SK-N-SH (cell line): Measurements from ENCODE around the gene SORL1. TPM values are rescaled to one million over a fixed set of nuclear protein-coding genes. Genes with fewer than 3 reads are reported as not detected.

Experiments used
- CTCF ChIA-PET: fragments of 300-600, 350-600 bp; formaldehyde crosslinking; extraction: SDS; loops from one replicate; lab custom pipeline; 2021; lab: Yijun Ruan, JAX
- POLR2A ChIA-PET: fragments of 350-600 bp; sonication (Branson Sonifier 250); formaldehyde crosslinking; extraction: SDS; loops from one replicate; lab custom pipeline; 2020; ENCODE audit warnings: antibody characterized with exemption, inconsistent platforms; lab: Yijun Ruan, JAX
- DNase-seq: peaks from one replicate; pipeline ENCODE4 v3.0.0; 2012
- H2AFZ ChIP-seq: fragments of 200-600 bp; sonication (generic); 2 replicates; pipeline ENCODE4 v1.8.1; 2016; ENCODE audit warnings: antibody characterized with exemption, mild to moderate bottlenecking, low read depth
- H3F3A ChIP-seq: fragments of 200-600 bp; sonication (generic); replicated peaks from 2 replicates; pipeline ENCODE3; 2016; ENCODE audit warnings: antibody characterized with exemption, mild to moderate bottlenecking; ENCODE audit not compliant: insufficient read depth
- H3K27ac ChIP-seq, 2 experiments: fragments of 200-500 bp in 1 of 2; fragments of 200-600 bp in 1 of 2; sonication (Bioruptor generic) in 1 of 2; sonication (generic), shearing (Covaris generic) in 1 of 2; 2 replicates each; pipeline versions ENCODE4 v1.5.1 to v1.6.1; 2014 to 2016; ENCODE audit warnings: low read depth in 2 of 2, inconsistent platforms in 1 of 2, low read length in 1 of 2, mild to moderate bottlenecking in 1 of 2, mixed read lengths in 1 of 2
- H3K27me3 ChIP-seq: fragments of 200-600 bp; sonication (generic), shearing (Covaris generic); 2 replicates; pipeline ENCODE4 v1.6.1; 2016; ENCODE audit warnings: mixed run types; ENCODE audit not compliant: insufficient read depth
- H3K36me3 ChIP-seq, 2 experiments: fragments of 200-500 bp in 1 of 2; fragments of 200-600 bp in 1 of 2; sonication (Bioruptor generic) in 1 of 2; sonication (generic) in 1 of 2; replicated peaks in 1 of 2; 2 replicates each; pipeline versions ENCODE3 to v1.5.1; 2014 to 2016; ENCODE audit warnings: low read length in 1 of 2, mild to moderate bottlenecking in 1 of 2; ENCODE audit not compliant: insufficient read depth in 2 of 2, control insufficient read depth in 1 of 2
- H3K4me1 ChIP-seq, 2 experiments: fragments of 200-500 bp in 1 of 2; fragments of 200-600 bp in 1 of 2; sonication (Bioruptor generic) in 1 of 2; sonication (generic), shearing (Covaris generic) in 1 of 2; 2 replicates each; pipeline versions ENCODE4 v1.5.1 to v1.6.1; 2014 to 2016; ENCODE audit warnings: low read depth in 1 of 2, low read length in 1 of 2, mixed run types in 1 of 2; ENCODE audit not compliant: insufficient read depth in 2 of 2, control insufficient read depth in 1 of 2
- H3K4me2 ChIP-seq: fragments of 200-600 bp; sonication (generic), shearing (Covaris generic); 2 replicates; pipeline ENCODE4 v1.6.1; 2017; ENCODE audit warnings: mixed run types
- H3K4me3 ChIP-seq, 2 experiments: fragments of 200-500 bp in 1 of 2; fragments of 200-600 bp in 1 of 2; sonication (Bioruptor generic) in 1 of 2; sonication (generic), shearing (Covaris generic) in 1 of 2; 2 replicates each; pipeline versions ENCODE4 v1.5.1 to v1.8.1; 2014 to 2016; ENCODE audit warnings: low read depth in 2 of 2, inconsistent platforms in 1 of 2, low read length in 1 of 2, mild to moderate bottlenecking in 1 of 2, mixed read lengths in 1 of 2, moderate library complexity in 1 of 2
- H3K79me2 ChIP-seq: fragments of 200-600 bp; sonication (generic); 2 replicates; pipeline ENCODE4 v1.8.1; 2017; ENCODE audit warnings: mild to moderate bottlenecking; ENCODE audit not compliant: insufficient read depth
- H3K9ac ChIP-seq: fragments of 200-600 bp; sonication (generic); 2 replicates; pipeline ENCODE4 v1.6.1; 2017; ENCODE audit warnings: mixed run types
- H3K9me2 ChIP-seq: fragments of 200-600 bp; sonication (generic); 2 replicates; pipeline ENCODE4 v1.6.1; 2017; ENCODE audit warnings: mixed run types
- H3K9me3 ChIP-seq: fragments of 200-600 bp; sonication (generic); 2 replicates; pipeline ENCODE4 v1.6.1; 2017; ENCODE audit warnings: mixed run types, mild to moderate bottlenecking, moderate library complexity
- H4K20me1 ChIP-seq: fragments of 200-600 bp; sonication (generic); 2 replicates; pipeline ENCODE4 v1.6.1; 2017; ENCODE audit warnings: mild to moderate bottlenecking, mixed run types; ENCODE audit not compliant: insufficient read depth
- FOXJ3 ChIP-seq: sonication (generic); formaldehyde crosslinking; IDR thresholded peaks from 2 replicates; pipeline ENCODE4 v1.5.1; 2020; ENCODE audit warnings: mild to moderate bottlenecking, missing genetic modification reagents
- FOXM1 ChIP-seq: IDR thresholded peaks from 2 replicates; pipeline ENCODE4 v1.4.0; 2012; ENCODE audit warnings: low read depth, mild to moderate bottlenecking
- GABPA ChIP-seq: IDR thresholded peaks from 2 replicates; pipeline ENCODE4 v1.4.0; 2012; ENCODE audit warnings: low read depth, mild to moderate bottlenecking
- MEF2A ChIP-seq: IDR thresholded peaks from 2 replicates; pipeline ENCODE4 v1.4.0; 2012; ENCODE audit warnings: low read depth, borderline replicate concordance
- NFIC ChIP-seq: IDR thresholded peaks from 2 replicates; pipeline ENCODE4 v1.4.0; 2012; ENCODE audit warnings: borderline replicate concordance
- REST ChIP-seq: IDR thresholded peaks from 2 replicates; pipeline ENCODE4 v1.6.1; 2012; ENCODE audit warnings: mild to moderate bottlenecking, low read depth, low read length, moderate library complexity
- RFX5 ChIP-seq: IDR thresholded peaks from 2 replicates; pipeline ENCODE4 v1.6.1; 2012; ENCODE audit warnings: mild to moderate bottlenecking, improper control_type of control experiment, low read length
- SMC3 ChIP-seq: IDR thresholded peaks from 2 replicates; pipeline ENCODE4 v1.6.1; 2012; ENCODE audit warnings: low read depth, low read length, improper control_type of control experiment
- TCF12 ChIP-seq: IDR thresholded peaks from 2 replicates; pipeline ENCODE4 v1.4.0; 2012
- YY1 ChIP-seq: IDR thresholded peaks from 2 replicates; pipeline ENCODE4 v1.4.0; 2012; ENCODE audit warnings: low read depth, mild to moderate bottlenecking
- WGBS: methylation state at CpG from one replicate; pipeline ENCODE4 v1.1.6; 2017; ENCODE audit warnings: low lambda C conversion rate; 5-methylcytosine and 5-hydroxymethylcytosine counted together
- polyA plus RNA-seq, 3 experiments: library from polyadenylated mRNA; depleted of rRNA; stranded (reverse); fragments of >200 nt; gene quantifications; 2 replicates each; pipeline ENCODE4 v1.2.3, GENCODE V29; 2012
- TF ChIP-seq, protein P1 (sequence below): IDR thresholded peaks from 2 replicates; pipeline ENCODE4; 2012
- TF ChIP-seq, protein P2 (sequence below): IDR thresholded peaks from 2 replicates; pipeline ENCODE4 v1.4.0; 2012; ENCODE audit warnings: low read depth, borderline replicate concordance
- TF ChIP-seq, protein P3 (sequence below): fragments of 200-600 bp; sonication (generic); IDR thresholded peaks from 2 replicates; pipeline ENCODE4 v1.6.1; 2017; ENCODE audit warnings: antibody characterized with exemption, mild to moderate bottlenecking, moderate library complexity
- TF ChIP-seq, protein P4 (sequence below): fragments of 150-350 bp; IDR thresholded peaks from 2 replicates; pipeline ENCODE4 v1.6.1; 2017; ENCODE audit warnings: antibody characterized with exemption, low read length, low read depth, borderline replicate concordance

The SORL1 gene
- polyA plus RNA-seq, 1 of the 3 experiments (the other 2 are of a cell fraction) = 7.1 TPM

DNA sequence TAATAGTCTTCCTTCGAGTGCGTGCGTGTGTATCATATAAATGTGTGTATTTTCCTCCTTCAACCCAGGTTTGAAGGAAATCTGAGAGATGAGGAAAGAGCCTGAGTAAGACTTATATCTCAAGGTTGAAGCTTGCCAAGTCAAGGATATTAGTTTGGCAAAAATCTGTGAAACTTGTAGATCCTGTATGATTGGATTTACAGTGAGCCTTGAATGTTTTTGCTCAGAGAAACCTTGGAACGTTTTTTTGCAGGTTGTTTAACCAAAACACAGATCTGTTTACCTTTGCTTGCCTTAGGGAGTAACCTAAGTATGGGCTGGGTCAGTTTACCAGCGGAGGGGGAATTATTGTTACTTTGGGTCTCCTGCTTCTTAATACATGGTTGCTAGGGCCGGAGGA is 36.5 kb downstream of the SORL1 start:
- Histone ChIP-seq H3K9me2 (no peaks in the 10 kb centered on the region), H3K27me3 (no peaks in the 10 kb centered on the region), H3F3A (no peaks in the 10 kb centered on the region), H2AFZ (no peak overlapping the region), H4K20me1 (no peaks in the 10 kb centered on the region), H3K4me3 (no peak overlapping the region), H3K79me2 (no peaks in the 10 kb centered on the region), H3K9ac (no peak overlapping the region), H3K4me1 (peaks cover 0 to 8% of the 10 kb centered on the region in 2 experiments; a peak in 1 of 4 replicates), H3K27ac (no peak overlapping the region), H3K36me3 (no peaks in the 10 kb centered on the region), H3K4me2 (no peak overlapping the region), H3K9me3 (no peaks in the 10 kb centered on the region)
- TF ChIP-seq TCF12 = no peak
- TF ChIP-seq, protein P1, sequence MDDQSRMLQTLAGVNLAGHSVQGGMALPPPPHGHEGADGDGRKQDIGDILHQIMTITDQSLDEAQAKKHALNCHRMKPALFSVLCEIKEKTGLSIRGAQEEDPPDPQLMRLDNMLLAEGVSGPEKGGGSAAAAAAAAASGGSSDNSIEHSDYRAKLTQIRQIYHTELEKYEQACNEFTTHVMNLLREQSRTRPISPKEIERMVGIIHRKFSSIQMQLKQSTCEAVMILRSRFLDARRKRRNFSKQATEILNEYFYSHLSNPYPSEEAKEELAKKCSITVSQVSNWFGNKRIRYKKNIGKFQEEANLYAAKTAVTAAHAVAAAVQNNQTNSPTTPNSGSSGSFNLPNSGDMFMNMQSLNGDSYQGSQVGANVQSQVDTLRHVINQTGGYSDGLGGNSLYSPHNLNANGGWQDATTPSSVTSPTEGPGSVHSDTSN = no peak
- TF ChIP-seq YY1 = no peak
- TF ChIP-seq RFX5 = no peak
- TF ChIP-seq MEF2A = no peak
- no peak for TF ChIP-seq FOXM1
- no peak for TF ChIP-seq SMC3
- no peak for TF ChIP-seq NFIC
- TF ChIP-seq, protein P2, sequence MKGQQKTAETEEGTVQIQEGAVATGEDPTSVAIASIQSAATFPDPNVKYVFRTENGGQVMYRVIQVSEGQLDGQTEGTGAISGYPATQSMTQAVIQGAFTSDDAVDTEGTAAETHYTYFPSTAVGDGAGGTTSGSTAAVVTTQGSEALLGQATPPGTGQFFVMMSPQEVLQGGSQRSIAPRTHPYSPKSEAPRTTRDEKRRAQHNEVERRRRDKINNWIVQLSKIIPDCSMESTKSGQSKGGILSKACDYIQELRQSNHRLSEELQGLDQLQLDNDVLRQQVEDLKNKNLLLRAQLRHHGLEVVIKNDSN = no peak
- no peak for TF ChIP-seq REST
- TF ChIP-seq GABPA = no peak
- TF ChIP-seq, protein P3, sequence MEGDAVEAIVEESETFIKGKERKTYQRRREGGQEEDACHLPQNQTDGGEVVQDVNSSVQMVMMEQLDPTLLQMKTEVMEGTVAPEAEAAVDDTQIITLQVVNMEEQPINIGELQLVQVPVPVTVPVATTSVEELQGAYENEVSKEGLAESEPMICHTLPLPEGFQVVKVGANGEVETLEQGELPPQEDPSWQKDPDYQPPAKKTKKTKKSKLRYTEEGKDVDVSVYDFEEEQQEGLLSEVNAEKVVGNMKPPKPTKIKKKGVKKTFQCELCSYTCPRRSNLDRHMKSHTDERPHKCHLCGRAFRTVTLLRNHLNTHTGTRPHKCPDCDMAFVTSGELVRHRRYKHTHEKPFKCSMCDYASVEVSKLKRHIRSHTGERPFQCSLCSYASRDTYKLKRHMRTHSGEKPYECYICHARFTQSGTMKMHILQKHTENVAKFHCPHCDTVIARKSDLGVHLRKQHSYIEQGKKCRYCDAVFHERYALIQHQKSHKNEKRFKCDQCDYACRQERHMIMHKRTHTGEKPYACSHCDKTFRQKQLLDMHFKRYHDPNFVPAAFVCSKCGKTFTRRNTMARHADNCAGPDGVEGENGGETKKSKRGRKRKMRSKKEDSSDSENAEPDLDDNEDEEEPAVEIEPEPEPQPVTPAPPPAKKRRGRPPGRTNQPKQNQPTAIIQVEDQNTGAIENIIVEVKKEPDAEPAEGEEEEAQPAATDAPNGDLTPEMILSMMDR = no peak
- TF ChIP-seq FOXJ3 = no peak
- TF ChIP-seq, protein P4, sequence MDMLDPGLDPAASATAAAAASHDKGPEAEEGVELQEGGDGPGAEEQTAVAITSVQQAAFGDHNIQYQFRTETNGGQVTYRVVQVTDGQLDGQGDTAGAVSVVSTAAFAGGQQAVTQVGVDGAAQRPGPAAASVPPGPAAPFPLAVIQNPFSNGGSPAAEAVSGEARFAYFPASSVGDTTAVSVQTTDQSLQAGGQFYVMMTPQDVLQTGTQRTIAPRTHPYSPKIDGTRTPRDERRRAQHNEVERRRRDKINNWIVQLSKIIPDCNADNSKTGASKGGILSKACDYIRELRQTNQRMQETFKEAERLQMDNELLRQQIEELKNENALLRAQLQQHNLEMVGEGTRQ = no peak
- WGBS = 82% methylated on average over 6 of the region's 6 CpGs
- ChIA-PET CTCF (no interaction called here), POLR2A (no interaction called here)
- DNase-seq = no peak
